Measurements from ENCODE around the gene BAHCC1. TPM values are rescaled to one million over a fixed set of nuclear protein-coding genes. Genes with fewer than 3 reads are reported as not detected.

Gene BAHCC1
- total and polyA plus RNA-seq, 2 of the 8 experiments (the other 6 are each of a cell fraction or from before 2014, with no cell fraction given): 0.26 to 0.58 TPM

DNA sequence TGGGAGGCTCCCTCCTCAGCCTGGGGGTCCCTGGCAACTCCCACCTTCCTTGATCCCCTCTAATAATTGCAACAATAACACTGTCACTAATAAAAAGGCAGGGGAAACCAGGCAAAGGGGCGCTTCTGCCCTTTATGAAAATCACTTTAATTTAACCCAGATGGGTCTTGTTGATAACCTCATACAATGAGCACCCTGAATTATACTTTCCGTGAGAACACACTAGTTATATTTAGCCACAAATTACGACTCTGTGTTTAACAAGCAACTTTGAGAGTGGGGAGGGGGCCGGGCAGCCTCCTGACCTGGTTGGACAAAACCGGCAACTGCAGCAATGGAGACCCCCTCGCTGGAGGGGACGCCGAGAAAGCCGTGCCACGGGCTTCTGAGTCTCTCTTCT is 5.7 kb upstream of the BAHCC1 start (continued):
- TF ChIP-seq, protein P1, sequence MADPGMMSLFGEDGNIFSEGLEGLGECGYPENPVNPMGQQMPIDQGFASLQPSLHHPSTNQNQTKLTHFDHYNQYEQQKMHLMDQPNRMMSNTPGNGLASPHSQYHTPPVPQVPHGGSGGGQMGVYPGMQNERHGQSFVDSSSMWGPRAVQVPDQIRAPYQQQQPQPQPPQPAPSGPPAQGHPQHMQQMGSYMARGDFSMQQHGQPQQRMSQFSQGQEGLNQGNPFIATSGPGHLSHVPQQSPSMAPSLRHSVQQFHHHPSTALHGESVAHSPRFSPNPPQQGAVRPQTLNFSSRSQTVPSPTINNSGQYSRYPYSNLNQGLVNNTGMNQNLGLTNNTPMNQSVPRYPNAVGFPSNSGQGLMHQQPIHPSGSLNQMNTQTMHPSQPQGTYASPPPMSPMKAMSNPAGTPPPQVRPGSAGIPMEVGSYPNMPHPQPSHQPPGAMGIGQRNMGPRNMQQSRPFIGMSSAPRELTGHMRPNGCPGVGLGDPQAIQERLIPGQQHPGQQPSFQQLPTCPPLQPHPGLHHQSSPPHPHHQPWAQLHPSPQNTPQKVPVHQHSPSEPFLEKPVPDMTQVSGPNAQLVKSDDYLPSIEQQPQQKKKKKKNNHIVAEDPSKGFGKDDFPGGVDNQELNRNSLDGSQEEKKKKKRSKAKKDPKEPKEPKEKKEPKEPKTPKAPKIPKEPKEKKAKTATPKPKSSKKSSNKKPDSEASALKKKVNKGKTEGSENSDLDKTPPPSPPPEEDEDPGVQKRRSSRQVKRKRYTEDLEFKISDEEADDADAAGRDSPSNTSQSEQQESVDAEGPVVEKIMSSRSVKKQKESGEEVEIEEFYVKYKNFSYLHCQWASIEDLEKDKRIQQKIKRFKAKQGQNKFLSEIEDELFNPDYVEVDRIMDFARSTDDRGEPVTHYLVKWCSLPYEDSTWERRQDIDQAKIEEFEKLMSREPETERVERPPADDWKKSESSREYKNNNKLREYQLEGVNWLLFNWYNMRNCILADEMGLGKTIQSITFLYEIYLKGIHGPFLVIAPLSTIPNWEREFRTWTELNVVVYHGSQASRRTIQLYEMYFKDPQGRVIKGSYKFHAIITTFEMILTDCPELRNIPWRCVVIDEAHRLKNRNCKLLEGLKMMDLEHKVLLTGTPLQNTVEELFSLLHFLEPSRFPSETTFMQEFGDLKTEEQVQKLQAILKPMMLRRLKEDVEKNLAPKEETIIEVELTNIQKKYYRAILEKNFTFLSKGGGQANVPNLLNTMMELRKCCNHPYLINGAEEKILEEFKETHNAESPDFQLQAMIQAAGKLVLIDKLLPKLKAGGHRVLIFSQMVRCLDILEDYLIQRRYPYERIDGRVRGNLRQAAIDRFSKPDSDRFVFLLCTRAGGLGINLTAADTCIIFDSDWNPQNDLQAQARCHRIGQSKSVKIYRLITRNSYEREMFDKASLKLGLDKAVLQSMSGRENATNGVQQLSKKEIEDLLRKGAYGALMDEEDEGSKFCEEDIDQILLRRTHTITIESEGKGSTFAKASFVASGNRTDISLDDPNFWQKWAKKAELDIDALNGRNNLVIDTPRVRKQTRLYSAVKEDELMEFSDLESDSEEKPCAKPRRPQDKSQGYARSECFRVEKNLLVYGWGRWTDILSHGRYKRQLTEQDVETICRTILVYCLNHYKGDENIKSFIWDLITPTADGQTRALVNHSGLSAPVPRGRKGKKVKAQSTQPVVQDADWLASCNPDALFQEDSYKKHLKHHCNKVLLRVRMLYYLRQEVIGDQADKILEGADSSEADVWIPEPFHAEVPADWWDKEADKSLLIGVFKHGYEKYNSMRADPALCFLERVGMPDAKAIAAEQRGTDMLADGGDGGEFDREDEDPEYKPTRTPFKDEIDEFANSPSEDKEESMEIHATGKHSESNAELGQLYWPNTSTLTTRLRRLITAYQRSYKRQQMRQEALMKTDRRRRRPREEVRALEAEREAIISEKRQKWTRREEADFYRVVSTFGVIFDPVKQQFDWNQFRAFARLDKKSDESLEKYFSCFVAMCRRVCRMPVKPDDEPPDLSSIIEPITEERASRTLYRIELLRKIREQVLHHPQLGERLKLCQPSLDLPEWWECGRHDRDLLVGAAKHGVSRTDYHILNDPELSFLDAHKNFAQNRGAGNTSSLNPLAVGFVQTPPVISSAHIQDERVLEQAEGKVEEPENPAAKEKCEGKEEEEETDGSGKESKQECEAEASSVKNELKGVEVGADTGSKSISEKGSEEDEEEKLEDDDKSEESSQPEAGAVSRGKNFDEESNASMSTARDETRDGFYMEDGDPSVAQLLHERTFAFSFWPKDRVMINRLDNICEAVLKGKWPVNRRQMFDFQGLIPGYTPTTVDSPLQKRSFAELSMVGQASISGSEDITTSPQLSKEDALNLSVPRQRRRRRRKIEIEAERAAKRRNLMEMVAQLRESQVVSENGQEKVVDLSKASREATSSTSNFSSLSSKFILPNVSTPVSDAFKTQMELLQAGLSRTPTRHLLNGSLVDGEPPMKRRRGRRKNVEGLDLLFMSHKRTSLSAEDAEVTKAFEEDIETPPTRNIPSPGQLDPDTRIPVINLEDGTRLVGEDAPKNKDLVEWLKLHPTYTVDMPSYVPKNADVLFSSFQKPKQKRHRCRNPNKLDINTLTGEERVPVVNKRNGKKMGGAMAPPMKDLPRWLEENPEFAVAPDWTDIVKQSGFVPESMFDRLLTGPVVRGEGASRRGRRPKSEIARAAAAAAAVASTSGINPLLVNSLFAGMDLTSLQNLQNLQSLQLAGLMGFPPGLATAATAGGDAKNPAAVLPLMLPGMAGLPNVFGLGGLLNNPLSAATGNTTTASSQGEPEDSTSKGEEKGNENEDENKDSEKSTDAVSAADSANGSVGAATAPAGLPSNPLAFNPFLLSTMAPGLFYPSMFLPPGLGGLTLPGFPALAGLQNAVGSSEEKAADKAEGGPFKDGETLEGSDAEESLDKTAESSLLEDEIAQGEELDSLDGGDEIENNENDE (IDR thresholded peaks at IDR 0.05; ENCODE audit: insufficient replicate concordance, low read length): no peak
- TF ChIP-seq, protein P2, sequence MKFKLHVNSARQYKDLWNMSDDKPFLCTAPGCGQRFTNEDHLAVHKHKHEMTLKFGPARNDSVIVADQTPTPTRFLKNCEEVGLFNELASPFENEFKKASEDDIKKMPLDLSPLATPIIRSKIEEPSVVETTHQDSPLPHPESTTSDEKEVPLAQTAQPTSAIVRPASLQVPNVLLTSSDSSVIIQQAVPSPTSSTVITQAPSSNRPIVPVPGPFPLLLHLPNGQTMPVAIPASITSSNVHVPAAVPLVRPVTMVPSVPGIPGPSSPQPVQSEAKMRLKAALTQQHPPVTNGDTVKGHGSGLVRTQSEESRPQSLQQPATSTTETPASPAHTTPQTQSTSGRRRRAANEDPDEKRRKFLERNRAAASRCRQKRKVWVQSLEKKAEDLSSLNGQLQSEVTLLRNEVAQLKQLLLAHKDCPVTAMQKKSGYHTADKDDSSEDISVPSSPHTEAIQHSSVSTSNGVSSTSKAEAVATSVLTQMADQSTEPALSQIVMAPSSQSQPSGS (IDR thresholded peaks at IDR 0.05; ENCODE audit: low read length): no peak
- no peak for TF ChIP-seq SP1 (IDR thresholded peaks at IDR 0.05; ENCODE audit: low read depth, low read length)
- no peak for TF ChIP-seq SIN3A (conservative IDR thresholded peaks at IDR 0.05 in 1 of 2, IDR thresholded peaks at IDR 0.05 in 1 of 2; ENCODE audit: low read depth in 1 of 2, low read length in 2 of 2)
- TF ChIP-seq SAP30 (IDR thresholded peaks at IDR 0.05; ENCODE audit: insufficient read depth, insufficient replicate concordance, low read length): no peak
- TF ChIP-seq FOSL1 (IDR thresholded peaks at IDR 0.05; ENCODE audit: insufficient read depth, low read depth, low read length): no peak
- TF ChIP-seq EP300 (IDR thresholded peaks at IDR 0.05; ENCODE audit: borderline replicate concordance in 1 of 2, low read depth in 2 of 2, low read length in 2 of 2): no peak

Data from H1 (cell line).